Activated naive CD8-positive, alpha-beta T cell (primary cell): ENCODE measurements around the gene LRP1B.

ENCODE experiments used
- H3K27ac Mint-ChIP-seq: one replicate; pipeline ENCODE4 v1.8.0; 2021; ENCODE audit warnings: mixed read lengths
- H3K27me3 Mint-ChIP-seq: one replicate; pipeline ENCODE4 v1.8.0; 2021; ENCODE audit warnings: mixed read lengths
- H3K36me3 Mint-ChIP-seq: one replicate; pipeline ENCODE4 v1.8.0; 2021; ENCODE audit warnings: mixed read lengths
- H3K4me1 Mint-ChIP-seq: one replicate; pipeline ENCODE4 v1.8.0; 2021; ENCODE audit warnings: low read depth, mixed read lengths
- H3K4me3 Mint-ChIP-seq: one replicate; pipeline ENCODE4 v1.8.0; 2021; ENCODE audit warnings: mild to moderate bottlenecking, mixed read lengths
- H3K9me3 Mint-ChIP-seq: one replicate; pipeline ENCODE4 v1.8.0; 2021; ENCODE audit warnings: low read depth, mixed read lengths

Gene LRP1B

GRCh38 chr2:141455877-141456276, 674.9 kb downstream of the LRP1B start:
- H3K27ac Mint-ChIP-seq: no peak overlapping the region
- H3K36me3 Mint-ChIP-seq: no peaks in the 10 kb centered on the region
- H3K4me1 Mint-ChIP-seq: no peaks in the 10 kb centered on the region
- H3K27me3 Mint-ChIP-seq: no peaks in the 10 kb centered on the region
- no peak overlapping the region for H3K4me3 Mint-ChIP-seq
- H3K9me3 Mint-ChIP-seq: peaks cover 11% of the 10 kb centered on the region

DNA sequence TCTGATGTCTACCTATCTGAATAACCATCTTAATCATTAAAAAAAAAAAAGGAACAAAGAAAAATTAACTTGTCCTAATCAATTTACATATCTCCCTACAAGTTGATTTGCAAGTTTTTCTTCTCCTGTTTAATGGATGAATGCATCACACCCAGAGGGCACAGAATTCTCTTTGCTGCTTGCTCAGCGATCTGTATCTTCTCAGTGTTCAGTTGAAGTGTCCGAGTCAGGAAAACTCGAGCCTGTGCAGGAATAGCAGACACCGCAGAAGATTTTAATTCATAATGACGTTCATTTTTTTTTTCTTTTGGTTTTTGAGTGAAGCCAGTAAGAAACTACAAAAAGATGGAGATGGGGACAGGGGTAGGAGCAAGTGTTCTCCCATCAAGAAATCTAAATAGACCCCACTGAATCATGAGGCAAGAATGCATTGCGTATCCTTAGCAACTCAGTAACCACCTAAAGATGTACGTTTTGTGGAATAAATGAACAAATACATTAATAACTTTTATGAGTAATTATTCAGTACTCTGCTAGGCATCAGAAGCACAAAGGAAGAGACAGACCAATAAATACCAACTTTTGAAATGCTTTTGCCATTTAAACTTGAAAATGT, 675.5 kb downstream of the LRP1B start:
- Mint-ChIP-seq H3K36me3 (no peaks in the 10 kb centered on the region), H3K9me3 (peaks cover 11% of the 10 kb centered on the region), H3K4me1 (no peaks in the 10 kb centered on the region), H3K27ac (no peak overlapping the region), H3K27me3 (no peaks in the 10 kb centered on the region), H3K4me3 (no peak overlapping the region)

GRCh38 chr2:141440072-141440635, 690.7 kb downstream of the LRP1B start:
- Mint-ChIP-seq H3K27me3 (no peaks in the 10 kb centered on the region), H3K4me3 (no peak overlapping the region), H3K27ac (no peak overlapping the region), H3K9me3 (peaks cover 18% of the 10 kb centered on the region), H3K36me3 (no peaks in the 10 kb centered on the region), H3K4me1 (no peaks in the 10 kb centered on the region)

DNA sequence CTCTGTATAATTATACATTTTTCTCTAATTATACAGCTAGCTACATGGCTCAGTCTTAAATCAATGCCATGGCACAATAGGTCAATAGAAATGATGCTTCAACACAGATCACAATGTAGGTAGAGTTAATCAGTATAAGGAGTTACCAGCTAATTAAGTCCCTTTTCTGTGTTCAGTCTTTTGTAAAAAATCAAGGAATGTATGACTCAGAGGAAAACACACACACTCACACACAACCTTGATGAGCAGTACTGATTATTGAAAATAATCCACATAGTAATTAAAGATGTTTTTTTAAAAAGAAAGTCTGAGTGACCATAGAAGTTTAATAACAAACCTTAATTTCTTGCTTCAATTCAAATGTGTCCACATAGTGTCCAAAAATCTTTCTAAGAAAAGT, 691.3 kb downstream of the LRP1B start:
- Mint-ChIP-seq H3K36me3 (no peaks in the 10 kb centered on the region), H3K27me3 (no peaks in the 10 kb centered on the region), H3K4me3 (no peak overlapping the region), H3K9me3 (peaks cover 20% of the 10 kb centered on the region), H3K27ac (no peak overlapping the region), H3K4me1 (no peaks in the 10 kb centered on the region)

- Mint-ChIP-seq H3K4me3 (no peak overlapping the region), H3K4me1 (no peaks in the 10 kb centered on the region), H3K9me3 (peaks cover 14% of the 10 kb centered on the region), H3K27me3 (no peaks in the 10 kb centered on the region), H3K27ac (no peak overlapping the region), H3K36me3 (no peaks in the 10 kb centered on the region)
Measured at GRCh38 chr2:141438536-141438935, 692.3 kb downstream of the LRP1B start.

DNA sequence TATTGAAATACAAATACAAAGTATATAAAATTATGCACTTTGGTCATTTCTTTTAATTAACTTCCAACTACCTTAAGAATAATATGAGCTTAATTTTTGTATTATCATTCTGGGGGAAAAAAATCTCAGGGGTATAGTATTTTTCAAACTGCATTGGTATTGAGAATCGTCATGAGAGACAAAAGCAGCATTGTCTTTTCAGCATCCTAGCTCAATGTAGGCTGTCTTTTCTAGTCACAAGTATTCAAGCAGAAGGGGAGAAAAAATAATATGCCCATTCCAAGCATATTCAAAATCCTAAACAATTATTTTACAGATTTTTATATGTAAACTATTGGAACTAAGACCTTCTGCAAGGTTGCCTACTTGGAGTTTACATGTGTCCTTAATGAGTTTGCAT, 693.3 kb downstream of the LRP1B start:
- Mint-ChIP-seq H3K27ac (no peak overlapping the region), H3K4me3 (no peak overlapping the region), H3K27me3 (no peaks in the 10 kb centered on the region), H3K4me1 (no peaks in the 10 kb centered on the region), H3K36me3 (no peaks in the 10 kb centered on the region), H3K9me3 (peaks cover 18% of the 10 kb centered on the region)

GRCh38 chr2:141423124-141423523, 707.7 kb downstream of the LRP1B start:
- Mint-ChIP-seq H3K9me3 (peaks cover 8% of the 10 kb centered on the region), H3K4me3 (no peak overlapping the region), H3K4me1 (no peaks in the 10 kb centered on the region), H3K27ac (no peak overlapping the region), H3K27me3 (no peaks in the 10 kb centered on the region), H3K36me3 (no peaks in the 10 kb centered on the region)

DNA sequence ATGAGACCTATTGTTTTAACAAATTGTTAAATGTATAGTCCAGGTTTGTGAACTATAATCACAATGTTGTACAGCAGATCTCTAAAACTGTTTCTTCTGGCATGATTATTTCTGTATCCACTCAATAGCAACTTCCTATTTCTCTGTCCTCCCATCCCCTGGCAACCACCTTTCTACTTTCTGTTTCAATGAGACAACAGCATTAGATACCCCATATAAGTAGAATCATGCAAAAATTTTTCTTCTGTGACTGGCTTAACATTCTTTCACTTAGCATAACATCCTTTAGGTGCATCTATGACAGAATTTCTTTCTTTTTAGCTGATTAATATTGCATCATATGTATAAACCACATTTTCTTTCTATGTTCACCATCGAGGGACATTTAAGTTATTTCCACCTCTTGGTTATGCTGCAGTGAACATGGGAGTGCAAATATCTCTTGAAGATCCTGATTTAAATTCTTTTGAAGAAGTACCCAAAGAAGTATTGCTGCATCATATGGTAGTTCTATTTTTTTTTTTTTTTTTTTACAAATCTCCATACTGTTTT, 713.5 kb downstream of the LRP1B start:
- H3K36me3 Mint-ChIP-seq: no peaks in the 10 kb centered on the region
- H3K4me1 Mint-ChIP-seq: no peaks in the 10 kb centered on the region
- no peaks in the 10 kb centered on the region for H3K27me3 Mint-ChIP-seq
- H3K4me3 Mint-ChIP-seq: no peak overlapping the region
- peaks cover 3% of the 10 kb centered on the region for H3K9me3 Mint-ChIP-seq
- H3K27ac Mint-ChIP-seq: no peak overlapping the region

DNA sequence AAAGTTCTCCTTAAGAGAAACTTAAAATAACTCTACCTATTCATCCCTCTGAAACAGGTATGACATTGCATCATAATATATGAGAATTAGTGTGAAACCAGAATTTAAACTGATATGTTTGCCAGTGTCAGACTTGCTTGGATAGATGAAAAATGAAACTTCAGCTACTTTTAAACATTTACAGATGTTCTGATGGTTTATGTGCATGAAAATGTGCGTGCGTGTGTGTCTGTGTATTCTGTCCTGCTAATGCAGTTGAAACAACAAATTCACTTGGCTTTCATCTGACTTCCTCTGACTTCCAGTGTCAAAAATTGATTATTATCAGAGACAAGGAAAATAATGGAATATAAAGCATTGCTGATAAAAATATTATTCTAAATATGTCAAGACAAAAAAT, 719.4 kb downstream of the LRP1B start:
- Mint-ChIP-seq H3K4me1 (no peaks in the 10 kb centered on the region), H3K27ac (no peak overlapping the region), H3K9me3 (no peaks in the 10 kb centered on the region), H3K4me3 (no peak overlapping the region), H3K27me3 (no peaks in the 10 kb centered on the region), H3K36me3 (no peaks in the 10 kb centered on the region)

- Mint-ChIP-seq H3K4me1 (no peaks in the 10 kb centered on the region), H3K36me3 (no peaks in the 10 kb centered on the region), H3K9me3 (no peaks in the 10 kb centered on the region), H3K4me3 (no peak overlapping the region), H3K27me3 (no peaks in the 10 kb centered on the region), H3K27ac (no peak overlapping the region)
Measured at GRCh38 chr2:141399270-141399669, 731.5 kb downstream of the LRP1B start.

GRCh38 chr2:141393214-141393545, 737.6 kb downstream of the LRP1B start:
- H3K36me3 Mint-ChIP-seq: no peaks in the 10 kb centered on the region

GRCh38 chr2:141392517-141393213, 738.2 kb downstream of the LRP1B start:
- no peaks in the 10 kb centered on the region for H3K36me3 Mint-ChIP-seq
- no peak overlapping the region for H3K27ac Mint-ChIP-seq
- H3K27me3 Mint-ChIP-seq: no peaks in the 10 kb centered on the region
- H3K4me3 Mint-ChIP-seq: no peak overlapping the region
- no peaks in the 10 kb centered on the region for H3K4me1 Mint-ChIP-seq
- H3K9me3 Mint-ChIP-seq: peaks cover 15% of the 10 kb centered on the region

More at GRCh38 chr2:141393214-141393545, 737.6 kb downstream of the LRP1B start:
- H3K27me3 Mint-ChIP-seq: no peaks in the 10 kb centered on the region
- H3K4me1 Mint-ChIP-seq: no peaks in the 10 kb centered on the region
- no peak overlapping the region for H3K4me3 Mint-ChIP-seq
- H3K9me3 Mint-ChIP-seq: peaks cover 15% of the 10 kb centered on the region
- no peak overlapping the region for H3K27ac Mint-ChIP-seq

- H3K4me1 Mint-ChIP-seq: no peaks in the 10 kb centered on the region
Measured at GRCh38 chr2:141386168-141386567, 744.6 kb downstream of the LRP1B start.

GRCh38 chr2:141384676-141385075, 746.1 kb downstream of the LRP1B start:
- Mint-ChIP-seq H3K36me3 (no peaks in the 10 kb centered on the region), H3K9me3 (peaks cover 22% of the 10 kb centered on the region), H3K27me3 (no peaks in the 10 kb centered on the region)

More at GRCh38 chr2:141386168-141386567, 744.6 kb downstream of the LRP1B start:
- Mint-ChIP-seq H3K9me3 (peaks cover 22% of the 10 kb centered on the region), H3K27me3 (no peaks in the 10 kb centered on the region), H3K36me3 (no peaks in the 10 kb centered on the region), H3K4me3 (no peak overlapping the region), H3K27ac (no peak overlapping the region)

DNA sequence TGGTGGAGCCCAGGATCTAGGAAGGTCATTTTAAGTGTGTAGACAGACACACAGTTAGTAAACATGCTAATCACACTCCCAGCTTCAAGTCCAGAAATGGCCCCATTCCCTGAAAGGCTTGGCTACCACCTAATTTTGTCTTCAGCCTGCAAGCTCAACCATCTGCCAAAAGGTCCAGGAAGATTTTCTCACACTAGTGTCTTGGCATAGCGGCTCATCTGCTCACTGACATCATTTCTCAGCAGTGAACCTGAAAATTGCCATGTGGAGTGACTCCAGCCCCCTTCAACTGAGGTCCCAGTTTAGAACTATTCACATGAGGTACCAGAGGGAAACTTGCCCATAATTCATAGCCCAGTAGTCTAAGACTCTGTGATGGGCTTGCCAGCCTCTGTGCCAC, 748.9 kb downstream of the LRP1B start:
- Mint-ChIP-seq H3K27me3 (no peaks in the 10 kb centered on the region), H3K4me3 (no peak overlapping the region), H3K27ac (no peak overlapping the region), H3K9me3 (peaks cover 19% of the 10 kb centered on the region), H3K36me3 (no peaks in the 10 kb centered on the region), H3K4me1 (no peaks in the 10 kb centered on the region)

More at GRCh38 chr2:141384676-141385075, 746.1 kb downstream of the LRP1B start:
- no peak overlapping the region for H3K27ac Mint-ChIP-seq
- no peak overlapping the region for H3K4me3 Mint-ChIP-seq
- no peaks in the 10 kb centered on the region for H3K4me1 Mint-ChIP-seq
